BLaER1 treated with 17β-estradiol and CSF1 and Interleukin-3, amounts not matched to agents 10 nM and 100 nM (cell line): ENCODE results near the gene LHX3.

Source experiments
- H3K27ac ChIP-seq, 11 experiments: shearing (Covaris generic); formaldehyde crosslinking; 2 replicates each; pipeline ENCODE4 v1.8.1; 2022
- H3K27me3 ChIP-seq, 11 experiments: shearing (Covaris generic); formaldehyde crosslinking; 2 replicates each; pipeline ENCODE4 v1.8.1; 2022
- H3K36me3 ChIP-seq, 11 experiments: shearing (Covaris generic); formaldehyde crosslinking; 2 replicates each; pipeline ENCODE4 v1.8.1; 2022
- H3K4me1 ChIP-seq, 10 experiments: shearing (Covaris generic); formaldehyde crosslinking; 2 replicates each; pipeline ENCODE4 v1.8.1; 2022
- H3K4me2 ChIP-seq, 11 experiments: shearing (Covaris generic); formaldehyde crosslinking; 2 replicates each; pipeline ENCODE4 v1.8.1; 2022
- H3K4me3 ChIP-seq, 10 experiments: shearing (Covaris generic); formaldehyde crosslinking; 2 replicates each; pipeline ENCODE4 v1.8.1; 2022
- H3K9ac ChIP-seq, 11 experiments: shearing (Covaris generic); formaldehyde crosslinking; 2 replicates each; pipeline ENCODE4 v1.8.1; 2022
- H3K9me3 ChIP-seq, 11 experiments: shearing (Covaris generic); formaldehyde crosslinking; replicated peaks in 1 of 11; 2 replicates each; pipeline ENCODE4 v1.8.1; 2022
- H4K20me1 ChIP-seq, 11 experiments: shearing (Covaris generic); formaldehyde crosslinking; 2 replicates each; pipeline ENCODE4 v1.8.1; 2022
- Cebpa-rat ChIP-seq, 11 experiments: shearing (Covaris generic); IDR thresholded peaks; 2 replicates each; pipeline ENCODE4 v1.8.1; 2022

Gene LHX3

DNA sequence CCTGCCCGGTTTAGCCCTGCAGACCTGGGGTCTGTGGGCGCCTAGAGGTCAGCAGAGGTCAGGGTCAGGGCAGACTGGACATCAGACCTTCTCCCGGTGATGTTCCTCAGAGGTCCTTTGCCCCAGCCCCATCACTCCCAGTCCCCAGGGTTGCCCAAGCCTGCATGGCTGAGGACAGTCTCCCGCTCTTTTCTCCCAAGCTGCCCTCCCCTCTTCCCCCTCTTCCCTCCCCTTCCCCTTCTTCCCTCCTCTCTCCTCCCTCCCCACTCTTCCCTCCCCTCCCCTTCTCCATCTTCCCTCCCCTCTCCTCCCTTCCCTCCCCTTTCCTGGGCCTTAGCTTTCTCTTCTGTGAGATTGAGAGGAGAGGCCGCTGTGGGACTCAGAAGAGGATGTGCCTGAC lies 10.4 kb downstream of the LHX3 start:
- Histone ChIP-seq H3K27ac (no peak overlapping the region), H3K36me3 (no peaks in the 10 kb centered on the region), H3K27me3 (peaks cover 95 to 100% (median 99%) of the 10 kb centered on the region in 11 experiments), H3K4me3 (no peak overlapping the region), H3K9ac (no peak overlapping the region), H3K9me3 (peaks cover 0 to 10% (median 4%) of the 10 kb centered on the region in 11 experiments; a peak in 14 of 22 replicates), H3K4me1 (peaks cover 28 to 47% (median 39%) of the 10 kb centered on the region in 10 experiments), H3K4me2 (no peak overlapping the region), H4K20me1 (peaks cover 0 to 81% (median 51%) of the 10 kb centered on the region in 11 experiments; a peak in 16 of 22 replicates)
- no peak for TF ChIP-seq Cebpa-rat (IDR thresholded peaks at IDR 0.05)

DNA sequence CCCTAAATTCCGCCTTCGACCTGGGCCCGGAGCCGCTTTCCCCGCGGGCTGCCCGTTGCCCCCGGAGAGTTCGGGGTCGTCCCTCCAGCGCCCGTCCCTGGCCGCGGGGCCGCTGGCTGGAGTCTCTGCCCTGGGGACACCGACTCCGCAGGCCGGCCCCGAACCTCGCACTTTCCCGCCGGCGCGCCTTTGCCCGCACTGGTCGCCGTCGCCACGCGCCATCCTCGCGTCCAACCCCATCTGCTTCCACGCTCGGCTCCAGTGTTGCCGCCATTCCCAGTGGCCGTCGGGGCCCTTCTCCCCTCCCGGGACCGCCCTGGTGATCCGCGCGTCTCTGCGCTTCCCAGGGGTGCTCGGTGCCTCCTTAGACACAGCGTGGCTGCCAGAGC lies 11.0 kb downstream of the LHX3 start:
- H3K27me3 ChIP-seq: peaks cover 91 to 100% (median 98%) of the 10 kb centered on the region in 11 experiments
- no peak overlapping the region for H3K9ac ChIP-seq
- H3K36me3 ChIP-seq: no peaks in the 10 kb centered on the region
- H4K20me1 ChIP-seq: peaks cover 0 to 83% (median 49%) of the 10 kb centered on the region in 11 experiments; a peak in 16 of 22 replicates
- H3K27ac ChIP-seq: no peak overlapping the region
- H3K4me2 ChIP-seq: no peak overlapping the region
- no peak overlapping the region for H3K4me3 ChIP-seq
- peaks cover 0 to 7% (median 0%) of the 10 kb centered on the region in 11 experiments; a peak in 12 of 22 replicates for H3K9me3 ChIP-seq
- H3K4me1 ChIP-seq: peaks cover 35 to 54% (median 46%) of the 10 kb centered on the region in 10 experiments
- TF ChIP-seq Cebpa-rat (IDR thresholded peaks at IDR 0.05): no peak

- no peaks in the 10 kb centered on the region for H3K36me3 ChIP-seq
- peaks cover 86 to 100% (median 93%) of the 10 kb centered on the region in 11 experiments for H3K27me3 ChIP-seq
- H3K27ac ChIP-seq: no peak overlapping the region
- no peak overlapping the region for H3K4me2 ChIP-seq
- peaks cover 35 to 57% (median 48%) of the 10 kb centered on the region in 10 experiments for H3K4me1 ChIP-seq
- no peak for TF ChIP-seq Cebpa-rat (IDR thresholded peaks at IDR 0.05)
- peaks cover 0 to 7% (median 0%) of the 10 kb centered on the region in 11 experiments; a peak in 12 of 22 replicates for H3K9me3 ChIP-seq
- H3K9ac ChIP-seq: no peak overlapping the region
- H4K20me1 ChIP-seq: peaks cover 0 to 79% (median 49%) of the 10 kb centered on the region in 11 experiments; a peak in 16 of 22 replicates
- no peak overlapping the region for H3K4me3 ChIP-seq
Measured at GRCh38 chr9:136193127-136193890, 11.6 kb downstream of the LHX3 start.

- Histone ChIP-seq H3K27me3 (peaks cover 78 to 100% (median 85%) of the 10 kb centered on the region in 11 experiments), H4K20me1 (peaks cover 0 to 79% (median 45%) of the 10 kb centered on the region in 11 experiments; a peak in 16 of 22 replicates), H3K9ac (no peak overlapping the region), H3K4me2 (peak overlapping the region in 4 of 11 experiments; percentile 90 to 98 (median 98); a peak in 3 of 22 replicates), H3K27ac (no peak overlapping the region), H3K36me3 (no peaks in the 10 kb centered on the region), H3K9me3 (peaks cover 0 to 7% (median 0%) of the 10 kb centered on the region in 11 experiments; a peak in 12 of 22 replicates), H3K4me3 (no peak overlapping the region), H3K4me1 (peaks cover 35 to 65% (median 51%) of the 10 kb centered on the region in 10 experiments)
- no peak for TF ChIP-seq Cebpa-rat (IDR thresholded peaks at IDR 0.05)
Measured at GRCh38 chr9:136192289-136193126, 12.4 kb downstream of the LHX3 start.

DNA sequence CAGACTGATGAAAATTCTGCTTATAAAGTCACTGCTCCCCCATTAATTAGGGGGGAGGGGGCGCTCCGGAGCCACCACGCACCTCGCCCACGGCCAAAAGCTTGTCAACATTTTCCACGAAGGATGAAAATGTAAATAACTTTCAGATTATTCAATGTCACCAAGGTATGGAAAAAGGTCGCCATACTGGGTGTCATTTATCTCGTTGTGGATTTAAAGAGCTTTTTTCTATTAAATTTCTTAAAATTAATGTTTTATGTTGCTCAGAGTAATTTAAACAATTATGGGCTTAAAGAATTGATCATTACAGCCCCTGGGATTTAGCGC lies 13.0 kb downstream of the LHX3 start:
- Histone ChIP-seq H3K4me1 (peaks cover 31 to 66% (median 48%) of the 10 kb centered on the region in 10 experiments), H3K27ac (no peak overlapping the region), H4K20me1 (peaks cover 0 to 73% (median 42%) of the 10 kb centered on the region in 11 experiments; a peak in 16 of 22 replicates), H3K4me3 (no peak overlapping the region), H3K9me3 (peaks cover 0 to 7% (median 0%) of the 10 kb centered on the region in 11 experiments; a peak in 12 of 22 replicates), H3K9ac (no peak overlapping the region), H3K27me3 (peaks cover 72 to 100% (median 79%) of the 10 kb centered on the region in 11 experiments), H3K36me3 (no peaks in the 10 kb centered on the region), H3K4me2 (peak overlapping the region in 7 of 11 experiments; percentile 85 to 98 (median 90); a peak in 12 of 22 replicates)
- no peak for TF ChIP-seq Cebpa-rat (IDR thresholded peaks at IDR 0.05)

GRCh38 chr9:136191099-136191959 lies 13.6 kb downstream of the LHX3 start:
- Histone ChIP-seq H3K27me3 (peaks cover 66 to 99% (median 73%) of the 10 kb centered on the region in 11 experiments), H4K20me1 (peaks cover 0 to 67% (median 36%) of the 10 kb centered on the region in 11 experiments; a peak in 16 of 22 replicates), H3K36me3 (no peaks in the 10 kb centered on the region), H3K4me1 (peaks cover 30 to 64% (median 47%) of the 10 kb centered on the region in 10 experiments), H3K9ac (peak overlapping the region in 2 of 11 experiments; percentile 18 to 26; a peak in 1 of 22 replicates), H3K4me3 (peak overlapping the region in 3 of 10 experiments; percentile 5 to 44 (median 38); a peak in 4 of 20 replicates), H3K27ac (no peak overlapping the region), H3K4me2 (peak overlapping the region in 10 of 11 experiments; percentile 2 to 98 (median 87); a peak in 20 of 22 replicates), H3K9me3 (peaks cover 0 to 7% (median 0%) of the 10 kb centered on the region in 11 experiments; a peak in 12 of 22 replicates)
- no peak for TF ChIP-seq Cebpa-rat (IDR thresholded peaks at IDR 0.05)

GRCh38 chr9:136190656-136191055 lies 14.3 kb downstream of the LHX3 start:
- Histone ChIP-seq H3K4me3 (peak overlapping the region in 3 of 10 experiments; percentile 5 to 44 (median 38); a peak in 5 of 20 replicates), H3K27me3 (peaks cover 59 to 96% (median 68%) of the 10 kb centered on the region in 11 experiments), H3K9me3 (peaks cover 0 to 7% (median 0%) of the 10 kb centered on the region in 11 experiments; a peak in 12 of 22 replicates), H3K27ac (no peak overlapping the region), H3K36me3 (no peaks in the 10 kb centered on the region), H4K20me1 (peaks cover 0 to 61% (median 31%) of the 10 kb centered on the region in 11 experiments; a peak in 16 of 22 replicates), H3K4me1 (peaks cover 32 to 68% (median 49%) of the 10 kb centered on the region in 10 experiments), H3K9ac (peak overlapping the region in 2 of 11 experiments; percentile 18 to 44; a peak in 1 of 22 replicates), H3K4me2 (peak overlapping the region; percentile 2 to 98 (median 85); a peak in 20 of 22 replicates)
- TF ChIP-seq Cebpa-rat (IDR thresholded peaks at IDR 0.05): no peak
